GM12878 (cell line): ENCODE measurements around the gene THRA.

Experiments
- EZH2 ChIP-seq: IDR thresholded peaks from 2 replicates; pipeline ENCODE4 v1.6.1; 2012; ENCODE audit warnings: low read depth, mild to moderate bottlenecking, control low read depth, inconsistent platforms, low read length, borderline replicate concordance; ENCODE audit not compliant: control insufficient read depth
- LARP7 ChIP-seq: fragments of 450-650 bp; IDR thresholded peaks from 2 replicates; pipeline ENCODE4 v1.6.1; 2017; ENCODE audit warnings: mild to moderate bottlenecking
- POLR2A ChIP-seq: IDR thresholded peaks from 2 replicates; pipeline ENCODE4 v1.6.1; 2011; ENCODE audit warnings: low read depth, mild to moderate bottlenecking, low read length
- SMC3 ChIP-seq: IDR thresholded peaks from 2 replicates; pipeline ENCODE4 v1.6.1; 2011; ENCODE audit warnings: low read length, improper control_type of control experiment, borderline replicate concordance
- ZNF274 ChIP-seq: IDR thresholded peaks from one replicate; pipeline ENCODE4 v1.8.0; 2011; ENCODE audit not compliant: insufficient read length, insufficient read depth
- TF ChIP-seq, protein P1 (sequence below), 3 experiments: IDR thresholded peaks in 2 of 3; conservative IDR thresholded peaks in 1 of 3; 2 replicates each; pipeline ENCODE4 v1.5.1; 2011; ENCODE audit warnings: low read depth in 3 of 3, low read length in 3 of 3, mild to moderate bottlenecking in 3 of 3, control low read depth in 2 of 3, moderate library complexity in 2 of 3, inconsistent platforms in 1 of 3, mixed read lengths in 1 of 3; ENCODE audit not compliant: control insufficient read depth in 2 of 3, insufficient read depth in 1 of 3; ENCODE audit errors: extremely low read depth in 1 of 3
- TF ChIP-seq, protein P2 (sequence below): fragments of 450-650 bp; formaldehyde crosslinking; IDR thresholded peaks from 2 replicates; pipeline ENCODE4 v1.4.0; 2020; ENCODE audit warnings: mild to moderate bottlenecking, moderate library complexity

DNA sequence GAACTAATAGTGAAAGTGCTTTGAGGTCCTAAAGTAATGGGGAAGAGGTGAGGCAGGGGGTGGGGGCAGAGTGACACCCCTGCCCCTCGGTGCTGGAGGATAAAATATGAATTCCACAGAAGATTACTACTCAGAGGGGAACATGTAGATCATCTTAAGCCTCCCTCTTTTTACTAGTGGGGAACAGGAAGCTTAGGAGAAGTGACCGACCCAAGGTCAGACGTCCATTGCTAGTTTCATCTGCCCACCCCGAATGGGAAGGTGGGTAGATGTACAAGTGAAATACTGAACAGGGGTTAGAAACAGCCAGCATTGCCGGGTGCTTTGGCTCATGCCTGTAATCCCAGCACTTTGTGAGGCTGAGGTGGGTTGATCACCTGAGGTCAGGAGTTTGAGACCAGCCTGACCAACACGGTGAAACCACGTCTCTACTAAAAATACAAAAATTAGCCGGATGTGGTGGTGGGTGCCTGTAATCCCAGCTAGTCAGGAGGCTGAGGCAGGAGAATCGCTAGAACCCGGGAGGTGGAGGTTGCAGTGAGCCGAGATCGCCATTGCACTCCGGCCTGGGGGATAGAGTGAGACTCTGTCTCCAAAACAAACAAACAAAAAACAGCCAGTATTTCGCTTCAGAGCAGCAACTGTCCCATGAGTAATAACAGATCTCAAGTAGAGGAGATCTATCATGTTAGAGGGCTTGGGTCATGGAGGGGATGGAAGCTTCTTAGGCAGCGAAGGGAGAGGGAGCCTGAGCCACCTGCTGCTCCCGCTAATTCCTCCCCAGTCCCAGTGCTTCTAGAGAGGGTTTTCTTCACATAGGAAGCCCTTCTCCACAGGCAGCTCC, 38.8 kb downstream of the THRA start:
- TF ChIP-seq LARP7: no peak
- TF ChIP-seq ZNF274: no peak
- TF ChIP-seq, protein P1, sequence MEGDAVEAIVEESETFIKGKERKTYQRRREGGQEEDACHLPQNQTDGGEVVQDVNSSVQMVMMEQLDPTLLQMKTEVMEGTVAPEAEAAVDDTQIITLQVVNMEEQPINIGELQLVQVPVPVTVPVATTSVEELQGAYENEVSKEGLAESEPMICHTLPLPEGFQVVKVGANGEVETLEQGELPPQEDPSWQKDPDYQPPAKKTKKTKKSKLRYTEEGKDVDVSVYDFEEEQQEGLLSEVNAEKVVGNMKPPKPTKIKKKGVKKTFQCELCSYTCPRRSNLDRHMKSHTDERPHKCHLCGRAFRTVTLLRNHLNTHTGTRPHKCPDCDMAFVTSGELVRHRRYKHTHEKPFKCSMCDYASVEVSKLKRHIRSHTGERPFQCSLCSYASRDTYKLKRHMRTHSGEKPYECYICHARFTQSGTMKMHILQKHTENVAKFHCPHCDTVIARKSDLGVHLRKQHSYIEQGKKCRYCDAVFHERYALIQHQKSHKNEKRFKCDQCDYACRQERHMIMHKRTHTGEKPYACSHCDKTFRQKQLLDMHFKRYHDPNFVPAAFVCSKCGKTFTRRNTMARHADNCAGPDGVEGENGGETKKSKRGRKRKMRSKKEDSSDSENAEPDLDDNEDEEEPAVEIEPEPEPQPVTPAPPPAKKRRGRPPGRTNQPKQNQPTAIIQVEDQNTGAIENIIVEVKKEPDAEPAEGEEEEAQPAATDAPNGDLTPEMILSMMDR (IDR thresholded peaks at IDR 0.05 in 2 of 3, conservative IDR thresholded peaks at IDR 0.05 in 1 of 3; ENCODE audit: control insufficient read depth in 2 of 3, extremely low read depth in 1 of 3, insufficient read depth in 1 of 3, low read depth in 3 of 3, low read length in 3 of 3): no peak
- TF ChIP-seq EZH2: no peak
- TF ChIP-seq POLR2A: no peak
- no peak for TF ChIP-seq SMC3
- TF ChIP-seq, protein P2, sequence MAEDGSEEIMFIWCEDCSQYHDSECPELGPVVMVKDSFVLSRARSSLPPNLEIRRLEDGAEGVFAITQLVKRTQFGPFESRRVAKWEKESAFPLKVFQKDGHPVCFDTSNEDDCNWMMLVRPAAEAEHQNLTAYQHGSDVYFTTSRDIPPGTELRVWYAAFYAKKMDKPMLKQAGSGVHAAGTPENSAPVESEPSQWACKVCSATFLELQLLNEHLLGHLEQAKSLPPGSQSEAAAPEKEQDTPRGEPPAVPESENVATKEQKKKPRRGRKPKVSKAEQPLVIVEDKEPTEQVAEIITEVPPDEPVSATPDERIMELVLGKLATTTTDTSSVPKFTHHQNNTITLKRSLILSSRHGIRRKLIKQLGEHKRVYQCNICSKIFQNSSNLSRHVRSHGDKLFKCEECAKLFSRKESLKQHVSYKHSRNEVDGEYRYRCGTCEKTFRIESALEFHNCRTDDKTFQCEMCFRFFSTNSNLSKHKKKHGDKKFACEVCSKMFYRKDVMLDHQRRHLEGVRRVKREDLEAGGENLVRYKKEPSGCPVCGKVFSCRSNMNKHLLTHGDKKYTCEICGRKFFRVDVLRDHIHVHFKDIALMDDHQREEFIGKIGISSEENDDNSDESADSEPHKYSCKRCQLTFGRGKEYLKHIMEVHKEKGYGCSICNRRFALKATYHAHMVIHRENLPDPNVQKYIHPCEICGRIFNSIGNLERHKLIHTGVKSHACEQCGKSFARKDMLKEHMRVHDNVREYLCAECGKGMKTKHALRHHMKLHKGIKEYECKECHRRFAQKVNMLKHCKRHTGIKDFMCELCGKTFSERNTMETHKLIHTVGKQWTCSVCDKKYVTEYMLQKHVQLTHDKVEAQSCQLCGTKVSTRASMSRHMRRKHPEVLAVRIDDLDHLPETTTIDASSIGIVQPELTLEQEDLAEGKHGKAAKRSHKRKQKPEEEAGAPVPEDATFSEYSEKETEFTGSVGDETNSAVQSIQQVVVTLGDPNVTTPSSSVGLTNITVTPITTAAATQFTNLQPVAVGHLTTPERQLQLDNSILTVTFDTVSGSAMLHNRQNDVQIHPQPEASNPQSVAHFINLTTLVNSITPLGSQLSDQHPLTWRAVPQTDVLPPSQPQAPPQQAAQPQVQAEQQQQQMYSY (CRISPR knock-in tag): no peak
